ENCODE data around the gene DDX39B.
A peak's percentile ranks its signal among the peaks of the same experiment; 100 is the strongest.

Gene DDX39B

GRCh38 chr6:31547727-31548543 is 6.1 kb upstream of the DDX39B start:
- DNase-seq (ENCODE audit: low spot score): no peak

DNA sequence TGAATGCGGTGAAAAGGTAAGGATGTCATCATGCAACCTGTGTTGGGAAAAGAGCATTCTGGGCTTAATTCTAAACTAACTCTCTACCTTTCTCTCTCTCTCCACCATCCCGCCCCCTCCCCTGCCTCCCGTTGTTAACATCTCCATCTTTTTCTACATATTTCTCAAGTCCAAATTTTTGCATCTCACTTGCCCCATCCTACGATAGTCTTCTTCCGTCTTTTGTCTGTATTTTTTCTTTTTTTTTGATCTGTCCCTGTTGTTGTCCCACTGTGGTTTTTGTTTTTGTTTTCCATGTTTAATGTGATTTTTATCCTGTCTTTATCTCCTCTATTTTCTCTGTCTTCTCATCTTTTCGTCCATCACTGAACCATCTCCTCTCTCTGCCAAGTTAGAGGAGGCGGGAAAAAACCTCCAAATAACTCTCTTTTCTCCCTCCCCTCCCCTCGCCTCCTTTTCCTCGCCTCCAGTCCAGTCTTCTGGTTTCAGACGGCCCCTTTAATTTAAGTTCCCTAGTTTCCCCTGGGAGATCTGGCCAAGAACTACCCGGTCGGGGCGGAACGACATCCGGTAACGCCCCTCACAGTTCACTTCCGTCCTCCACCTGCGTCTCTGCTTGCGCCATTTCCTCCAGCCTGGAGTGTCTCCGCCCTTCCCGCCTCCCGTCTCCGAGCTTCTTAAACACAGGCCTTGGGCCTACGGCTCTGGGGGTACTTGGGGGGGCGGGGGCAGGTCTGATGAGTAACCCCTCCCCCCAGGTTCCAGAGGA is 5.3 kb upstream of the DDX39B start, which contains the start of gene NFKBIL1:
TSS of gene NFKBIL1 (plus strand) at position 651 of the 769 bp plus-strand sequence. CDS start at position 738, 87 bp downstream.
- peak; percentile 90 for DNase-seq (ENCODE audit: low spot score)

GRCh38 chr6:31546339-31546957 is 4.6 kb upstream of the DDX39B start, which contains the start of gene ATP6V1G2:
ATP6V1G2 (minus strand) TSS chr6:31546608; CDS start chr6:31546559, 49 bp downstream.
- peak; percentile 88 for DNase-seq (ENCODE audit: low spot score)

DNA sequence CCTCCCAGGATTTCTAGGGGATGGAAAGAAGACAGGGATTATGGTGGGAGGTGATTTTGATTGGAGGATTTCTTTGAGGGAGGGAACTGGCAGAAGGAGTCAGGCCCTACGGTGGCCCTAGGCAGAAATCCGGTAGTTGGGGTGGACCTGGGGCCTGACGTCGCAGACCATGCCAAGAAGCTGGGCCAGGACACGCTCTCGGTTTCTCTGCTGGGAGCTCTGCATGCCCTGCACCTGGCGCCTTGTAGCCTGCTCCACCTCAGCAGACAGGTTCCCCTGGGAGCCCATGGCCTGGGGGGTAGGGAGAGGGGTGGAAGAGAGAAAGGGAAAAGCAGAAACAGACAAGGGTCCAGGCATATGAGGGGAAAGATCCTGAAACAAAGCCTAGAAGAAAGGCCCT is 3.5 kb upstream of the DDX39B start:
- no peak for DNase-seq (ENCODE audit: low spot score)

GRCh38 chr6:31544676-31545075 is 2.9 kb upstream of the DDX39B start:
- DNase-seq (ENCODE audit: low spot score): no peak

DNA sequence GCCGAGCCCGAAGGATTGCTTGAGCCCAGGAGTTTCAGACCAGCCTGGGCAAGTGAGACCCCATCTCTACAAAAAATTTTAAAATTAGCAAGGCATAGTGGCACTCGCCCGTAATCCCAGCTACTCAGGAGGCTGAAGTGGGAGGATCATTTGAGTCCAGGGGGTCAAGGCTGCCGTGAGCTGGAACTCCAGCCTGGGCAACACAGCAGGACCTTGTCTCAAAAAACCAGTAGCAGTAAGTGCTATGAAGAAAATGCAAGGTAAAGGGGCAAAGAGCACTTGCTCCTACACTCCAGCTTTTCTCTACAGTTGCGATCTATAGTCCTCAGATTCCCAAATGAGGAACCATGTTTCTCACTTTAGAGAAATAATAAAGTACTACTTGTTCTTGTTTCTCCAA is 1.8 kb upstream of the DDX39B start:
- no peak for DNase-seq (ENCODE audit: low spot score)

- DNase-seq (ENCODE audit: low spot score): peak; percentile 82
Observed at GRCh38 chr6:31541059-31541657, 645 bp downstream of the DDX39B start.

DNA sequence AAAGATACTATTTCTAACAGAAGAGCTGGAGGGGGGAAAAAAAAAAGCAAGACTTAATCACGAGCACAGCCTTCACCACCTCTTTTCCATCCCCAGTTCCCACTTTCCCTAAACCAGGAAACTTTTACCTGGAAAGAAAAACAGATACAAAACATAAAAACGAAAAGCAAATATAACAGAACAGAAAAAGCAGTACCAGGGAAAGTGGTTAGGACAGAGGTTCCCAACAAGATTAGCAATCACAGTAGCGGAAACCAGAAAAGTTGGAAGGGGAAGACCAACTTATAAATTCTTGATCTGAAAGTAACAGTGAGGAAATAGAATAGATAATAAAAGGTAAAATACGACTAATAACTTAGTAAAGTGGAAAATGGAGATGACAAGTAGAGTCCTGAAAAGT is 1.2 kb downstream of the DDX39B start:
- DNase-seq (ENCODE audit: low spot score): no peak

GRCh38 chr6:31538805-31539400 is 2.9 kb downstream of the DDX39B start:
- peak; percentile 44 for DNase-seq (ENCODE audit: low spot score)

GRCh38 chr6:31535538-31536324 is 6.1 kb downstream of the DDX39B start:
- DNase-seq (ENCODE audit: low spot score): no peak

- DNase-seq (ENCODE audit: low spot score): no peak
Observed at GRCh38 chr6:31534521-31535040, 7.2 kb downstream of the DDX39B start.

DNA sequence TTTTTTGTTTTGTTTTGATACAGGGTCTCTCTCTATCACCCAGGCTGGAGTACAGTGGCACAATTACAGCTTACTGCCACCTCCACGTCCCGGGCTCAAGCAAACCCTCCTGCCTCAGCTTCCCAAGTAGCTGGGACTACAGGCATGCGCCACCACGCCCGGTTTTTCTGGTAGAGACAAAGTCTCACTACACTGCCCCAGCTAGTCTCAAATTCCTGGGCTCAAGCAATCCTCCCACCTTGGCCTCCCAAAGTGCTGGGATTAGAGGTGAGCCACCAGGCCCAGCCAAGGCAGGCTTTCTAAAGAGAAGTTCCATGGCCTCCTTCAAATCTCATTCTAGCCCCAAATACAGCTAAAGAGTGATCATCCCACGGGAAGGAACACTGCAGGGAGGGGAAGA is 7.8 kb downstream of the DDX39B start:
- no peak for DNase-seq (ENCODE audit: low spot score)

- no peak for DNase-seq (ENCODE audit: low spot score)
Observed at GRCh38 chr6:31533455-31533841, 8.4 kb downstream of the DDX39B start.

- no peak for DNase-seq (ENCODE audit: low spot score)
Observed at GRCh38 chr6:31532644-31533454, 9.0 kb downstream of the DDX39B start.

- no peak for DNase-seq (ENCODE audit: low spot score)
Observed at GRCh38 chr6:31531771-31532643, 9.8 kb downstream of the DDX39B start.

- no peak for DNase-seq (ENCODE audit: low spot score)
Observed at GRCh38 chr6:31531162-31531561, 10.6 kb downstream of the DDX39B start.

DNA sequence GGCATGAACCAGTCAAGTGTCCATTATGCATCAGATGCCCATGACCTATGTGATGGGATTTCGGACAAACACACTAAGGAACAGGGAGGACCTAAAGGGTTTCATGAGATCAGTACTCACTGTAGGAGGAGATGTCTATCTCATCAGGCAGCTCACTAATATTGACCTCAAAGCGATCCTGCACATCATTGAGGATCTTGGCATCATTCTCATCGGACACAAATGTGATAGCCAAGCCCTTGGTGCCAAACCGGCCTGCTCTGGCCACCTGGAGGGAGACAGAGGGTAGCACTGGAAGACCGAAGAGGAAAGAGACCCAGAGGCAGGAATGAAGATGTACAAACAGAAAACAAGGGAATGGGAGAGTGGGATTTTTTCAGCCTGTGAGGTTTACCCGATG is 11.1 kb downstream of the DDX39B start:
- DNase-seq (ENCODE audit: low spot score): no peak

DNA sequence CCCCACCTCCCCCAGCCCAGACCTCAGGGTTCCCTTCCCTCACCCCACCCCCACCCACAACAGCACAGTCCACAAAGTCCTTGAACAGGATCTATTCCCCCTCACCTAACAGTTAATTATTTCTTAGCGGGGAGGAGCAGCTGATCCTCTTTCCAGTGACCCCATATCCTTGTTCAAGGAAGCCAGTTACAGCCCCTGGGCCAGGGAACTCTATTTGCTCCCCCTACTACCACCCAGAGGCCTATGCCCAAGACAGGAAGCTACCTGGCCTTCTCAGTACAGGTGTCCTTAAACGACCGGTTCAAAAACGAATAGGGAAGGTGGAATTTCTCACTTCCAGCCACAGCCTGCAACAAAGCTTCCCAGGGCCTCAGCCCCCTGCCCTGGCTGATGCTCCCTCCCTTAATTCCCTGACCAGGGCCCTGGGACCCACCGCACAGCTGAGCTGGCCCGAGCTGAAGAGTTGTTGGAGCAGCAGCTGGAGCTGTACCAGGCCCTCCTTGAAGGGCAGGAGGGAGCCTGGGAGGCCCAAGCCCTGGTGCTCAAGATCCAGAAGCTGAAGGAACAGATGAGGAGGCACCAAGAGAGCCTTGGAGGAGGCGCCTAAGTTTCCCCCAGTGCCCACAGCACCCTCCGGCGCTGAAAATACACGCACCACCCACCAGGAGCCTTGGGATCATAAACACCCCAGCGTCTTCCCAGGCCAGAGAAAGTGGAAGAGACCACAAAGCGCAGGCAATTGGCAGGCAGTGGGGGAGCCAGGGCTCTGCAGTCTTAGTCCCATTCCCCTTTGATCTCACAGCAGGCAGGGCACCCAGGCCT is 12.3 kb downstream of the DDX39B start:
- no peak for DNase-seq (ENCODE audit: low spot score)

Measured in CD4-positive, alpha-beta T cell treated with Interleukin-2 at 100 ng/mL for 4 hours (primary cell).